Panc1 (cell line): ENCODE measurements around the gene ARHGAP6. TPM values are rescaled to one million over a fixed set of nuclear protein-coding genes. Genes with fewer than 3 reads are reported as not detected.

ENCODE experiments used
- ATAC-seq: fragments of 200-7000 bp; cut with Tn5 transposase; 2 replicates; pipeline ENCODE4 v1.9.1; 2020; ENCODE audit warnings: mild to moderate bottlenecking, moderate library complexity
- BruUV-seq: library from RNA; stranded (reverse); fragments of 400-500 nt; replicated peaks from 2 replicates; lab custom pipeline; 2021; lab: Mats Ljungman, UMichigan
- CTCF ChIA-PET: fragments of 300-600 bp; sonication (Branson Sonifier 250); formaldehyde crosslinking; loops from one replicate; lab custom pipeline; 2022; ENCODE audit warnings: antibody characterized with exemption; lab: Charles Lee
- POLR2A ChIA-PET: fragments of 300-600 bp; sonication (Branson Sonifier 250); formaldehyde crosslinking; loops from one replicate; lab custom pipeline; 2022; ENCODE audit warnings: antibody characterized with exemption; lab: Charles Lee
- DNase-seq: peaks from one replicate; pipeline ENCODE4 v3.0.0-alpha.2; 2010; ENCODE audit warnings: low read depth, low spot score
- H3K27ac ChIP-seq: 2 replicates; pipeline ENCODE4 v1.5.1; 2011; ENCODE audit warnings: mild to moderate bottlenecking, low read length, inconsistent platforms
- H3K27me3 ChIP-seq: fragments of 200-500 bp; sonication (Bioruptor generic); 2 replicates; pipeline ENCODE4 v1.6.0; 2014; ENCODE audit warnings: low read length, inconsistent platforms; ENCODE audit not compliant: control insufficient read depth, insufficient read depth
- H3K36me3 ChIP-seq: fragments of 200-500 bp; sonication (Bioruptor generic); 2 replicates; pipeline ENCODE4 v1.5.1; 2014; ENCODE audit warnings: inconsistent platforms, mild to moderate bottlenecking, low read length, moderate library complexity; ENCODE audit not compliant: control insufficient read depth, insufficient read depth
- H3K4me1 ChIP-seq: 2 replicates; pipeline ENCODE4 v1.5.1; 2011; ENCODE audit warnings: inconsistent platforms, mild to moderate bottlenecking, low read length, moderate library complexity; ENCODE audit not compliant: control insufficient read depth, insufficient read depth
- H3K4me3 ChIP-seq, 2 experiments: 2 replicates each; pipeline ENCODE4 v1.5.1; 2011 to 2012; ENCODE audit warnings: low read depth in 2 of 2, low read length in 2 of 2, mild to moderate bottlenecking in 2 of 2, inconsistent platforms in 1 of 2, moderate library complexity in 1 of 2
- H3K9me3 ChIP-seq: fragments of 200-500 bp; sonication (Bioruptor generic); 2 replicates; pipeline ENCODE4 v1.5.1; 2014; ENCODE audit warnings: low read depth, mild to moderate bottlenecking, inconsistent platforms, low read length, moderate library complexity; ENCODE audit not compliant: control insufficient read depth, insufficient read depth
- CTCF ChIP-seq: fragments of 450-650 bp; IDR thresholded peaks from 2 replicates; pipeline ENCODE4 v1.5.1; 2017; ENCODE audit warnings: mild to moderate bottlenecking
- POLR2AphosphoS5 ChIP-seq: IDR thresholded peaks from 2 replicates; pipeline ENCODE4 v1.6.1; 2012; ENCODE audit warnings: mild to moderate bottlenecking, low read depth, low read length, moderate library complexity
- REST ChIP-seq, 2 experiments: IDR thresholded peaks; 2 replicates each; pipeline ENCODE4 v1.6.1; 2011 to 2012; ENCODE audit warnings: low read depth in 2 of 2, control low read depth in 1 of 2, low read length in 1 of 2, mild to moderate bottlenecking in 1 of 2, moderate library complexity in 1 of 2; ENCODE audit not compliant: insufficient read depth in 1 of 2
- SIN3A ChIP-seq: IDR thresholded peaks from 2 replicates; pipeline ENCODE4 v1.6.1; 2012; ENCODE audit warnings: low read depth, mild to moderate bottlenecking, low read length, moderate library complexity, borderline replicate concordance; ENCODE audit not compliant: insufficient read depth
- TCF7L2 ChIP-seq: IDR thresholded peaks from 2 replicates; pipeline ENCODE4 v1.6.1; 2011; ENCODE audit warnings: mild to moderate bottlenecking, low read depth, low read length, inconsistent platforms
- in situ Hi-C: cut with HindIII; loops from 2 replicates; pipeline ENCODE4 v1.10.0; 2016; ENCODE audit warnings: low sequenced_read_pairs, low pct_unique_long_range_greater_than_20kb
- intact Hi-C: fragments of 100-400 bp; cut with micrococcal nuclease; formaldehyde crosslinking; loops from one replicate; pipeline ENCODE4 v1.10.0; 2022; ENCODE audit not compliant: unreplicated experiment
- total RNA-seq: library from RNA; stranded (reverse); gene quantifications from one replicate; pipeline ENCODE4 v1.2.1, GENCODE V29; 2021; ENCODE audit not compliant: unreplicated experiment

The ARHGAP6 gene
- total RNA-seq, 1 experiment from 2014 or later: 0.13 TPM

- POLR2A ChIA-PET: no interaction called here
- Histone ChIP-seq H3K27me3 (no peaks in the 10 kb centered on the region), H3K4me1 (no peaks in the 10 kb centered on the region), H3K4me3 (no peak overlapping the region), H3K36me3 (no peaks in the 10 kb centered on the region), H3K9me3 (no peaks in the 10 kb centered on the region), H3K27ac (no peak overlapping the region)
- BruUV-seq: no TSS peak
- ATAC-seq (no peak), DNase-seq (no peak)
- in situ Hi-C loops (no loop called here), intact Hi-C loops (no loop called here)
- CTCF ChIA-PET: no interaction called here
- TF ChIP-seq SIN3A (no peak), REST (IDR thresholded peaks at IDR 0.05; ENCODE audit: insufficient read depth in 1 of 2, low read depth in 2 of 2, low read length in 1 of 2) (no peak), POLR2AphosphoS5 (no peak)
Observed at GRCh38 chrX:11648705-11649519, 16.8 kb downstream of the ARHGAP6 start.

- Histone ChIP-seq H3K36me3 (no peaks in the 10 kb centered on the region), H3K4me3 (no peak overlapping the region), H3K27ac (no peak overlapping the region), H3K9me3 (no peaks in the 10 kb centered on the region), H3K4me1 (no peaks in the 10 kb centered on the region), H3K27me3 (no peaks in the 10 kb centered on the region)
- in situ Hi-C loops (no loop called here), intact Hi-C loops (no loop called here)
- CTCF ChIA-PET: no interaction called here
- no TSS peak for BruUV-seq
- POLR2A ChIA-PET: no interaction called here
- TF ChIP-seq SIN3A (no peak), POLR2AphosphoS5 (no peak), CTCF (no peak), TCF7L2 (no peak), REST (IDR thresholded peaks at IDR 0.05; ENCODE audit: insufficient read depth in 1 of 2, low read depth in 2 of 2, low read length in 1 of 2) (no peak)
- DNase-seq (no peak), ATAC-seq (no peak)
Observed at GRCh38 chrX:11647138-11647537, 18.6 kb downstream of the ARHGAP6 start.
